ENCODE data around the gene GRIK4.

GRIK4 gene

GRCh38 chr11:120681434-120682331 lies 170.1 kb downstream of the GRIK4 start:
- no peak for DNase-seq

- no peak for DNase-seq
These were observed 170.7 kb downstream of the GRIK4 start for GRCh38 chr11:120682332-120682649.

GRCh38 chr11:120682866-120683265 lies 171.3 kb downstream of the GRIK4 start:
- no peak for DNase-seq

- no peak for DNase-seq
These were observed 175.0 kb downstream of the GRIK4 start for GRCh38 chr11:120686516-120686915.

- no peak for DNase-seq
These were observed 176.6 kb downstream of the GRIK4 start for GRCh38 chr11:120688163-120688562.

- no peak for DNase-seq
These were observed 178.2 kb downstream of the GRIK4 start for GRCh38 chr11:120689596-120690275.

GRCh38 chr11:120690406-120690805 lies 178.9 kb downstream of the GRIK4 start:
- no peak for DNase-seq

- no peak for DNase-seq
These were observed 183.2 kb downstream of the GRIK4 start for GRCh38 chr11:120694726-120695125.

GRCh38 chr11:120695426-120695825 lies 183.9 kb downstream of the GRIK4 start:
- DNase-seq, result no peak

- DNase-seq, result no peak
These were observed 184.4 kb downstream of the GRIK4 start for GRCh38 chr11:120695939-120696338.

GRCh38 chr11:120696597-120697218 lies 185.2 kb downstream of the GRIK4 start:
- no peak for DNase-seq

- no peak for DNase-seq
These were observed 187.4 kb downstream of the GRIK4 start for GRCh38 chr11:120698918-120699317.

GRCh38 chr11:120702656-120703055 lies 191.1 kb downstream of the GRIK4 start:
- no peak for DNase-seq

GRCh38 chr11:120703358-120704152 lies 192.0 kb downstream of the GRIK4 start:
- no peak for DNase-seq

GRCh38 chr11:120704256-120704750 lies 192.8 kb downstream of the GRIK4 start:
- DNase-seq, result no peak

- DNase-seq, result no peak
These were observed 194.7 kb downstream of the GRIK4 start for GRCh38 chr11:120706257-120706656.

- no peak for DNase-seq
These were observed 195.6 kb downstream of the GRIK4 start for GRCh38 chr11:120707098-120707497.

GRCh38 chr11:120707663-120708062 lies 196.1 kb downstream of the GRIK4 start:
- no peak for DNase-seq

- DNase-seq, result no peak
These were observed 197.1 kb downstream of the GRIK4 start for GRCh38 chr11:120708511-120709183.

- DNase-seq, result no peak
These were observed 198.3 kb downstream of the GRIK4 start for GRCh38 chr11:120709808-120710207.

- no peak for DNase-seq
These were observed 199.0 kb downstream of the GRIK4 start for GRCh38 chr11:120710354-120711131.
